Measurements from ENCODE around the gene TCN2. TPM values are rescaled to one million over a fixed set of nuclear protein-coding genes. Genes with fewer than 3 reads are reported as not detected.
A peak's percentile ranks its signal among the peaks of the same experiment; 100 is the strongest.
"Not testable (repeated sequence)": the region's sequence is repeated elsewhere in the genome, so short reads cannot be mapped to it uniquely, and the experiment has no call there.

The TCN2 gene
- total RNA-seq, 1 donor from 2014 or later = 3.5 TPM

DNA sequence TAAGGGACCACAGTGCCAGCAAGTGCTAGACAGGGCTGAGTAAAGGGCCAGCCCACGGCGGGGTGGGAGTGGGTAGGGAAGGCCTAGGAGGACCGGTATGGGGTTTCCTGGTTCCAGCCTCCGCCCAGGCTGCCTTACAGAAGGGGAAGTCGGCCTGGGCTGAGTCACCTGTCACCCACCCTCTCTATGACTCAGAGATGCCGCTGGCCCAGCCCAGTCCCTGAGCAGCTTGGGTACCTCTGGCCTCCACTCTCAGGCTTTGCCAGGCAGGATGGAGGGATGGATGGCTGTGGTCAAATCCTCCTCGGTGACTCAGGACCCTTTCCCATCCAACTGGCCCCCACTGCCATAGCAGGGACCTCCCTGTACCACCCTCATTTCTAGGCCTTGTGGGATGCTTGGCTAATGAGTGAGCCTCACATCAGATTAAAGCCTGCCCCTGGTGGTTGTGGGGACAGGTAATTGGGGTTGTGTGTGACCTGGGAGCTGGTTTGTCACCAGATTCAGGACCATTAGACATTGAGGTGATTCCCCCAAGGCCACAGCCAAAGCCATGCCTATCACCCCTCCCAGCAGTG is 42.5 kb downstream of the TCN2 start:
- ATAC-seq = peak; percentile 98

DNA sequence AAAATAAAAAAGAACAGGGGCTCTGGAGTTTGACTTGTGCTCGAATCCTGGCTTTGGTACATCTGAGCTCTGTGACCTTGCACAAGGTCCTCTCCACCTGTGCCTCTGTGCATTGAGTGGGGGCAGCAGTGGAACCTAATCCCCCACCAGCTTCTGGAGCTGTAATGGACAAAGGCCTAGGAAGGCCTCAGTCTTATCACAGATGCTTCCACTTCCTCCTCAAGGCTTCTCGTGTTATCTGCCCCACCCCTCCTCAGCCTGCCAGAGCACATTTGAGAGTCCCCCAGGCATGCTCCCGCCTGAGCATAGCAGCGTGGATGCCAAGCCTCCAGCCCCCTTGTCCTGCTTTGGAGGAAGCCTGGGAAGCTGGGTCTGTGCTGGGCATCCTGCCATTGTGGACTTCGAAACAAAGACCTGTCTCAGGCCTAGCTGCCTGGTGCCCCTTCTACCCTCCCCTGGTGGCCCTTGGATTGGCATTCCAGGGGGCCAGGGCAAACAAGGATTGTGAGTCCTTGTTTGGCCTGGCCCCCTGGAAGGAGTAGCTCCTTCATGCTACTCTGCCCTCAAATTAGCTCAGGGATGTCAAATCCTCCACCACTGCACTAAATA is 43.6 kb downstream of the TCN2 start:
- ATAC-seq = no peak

DNA sequence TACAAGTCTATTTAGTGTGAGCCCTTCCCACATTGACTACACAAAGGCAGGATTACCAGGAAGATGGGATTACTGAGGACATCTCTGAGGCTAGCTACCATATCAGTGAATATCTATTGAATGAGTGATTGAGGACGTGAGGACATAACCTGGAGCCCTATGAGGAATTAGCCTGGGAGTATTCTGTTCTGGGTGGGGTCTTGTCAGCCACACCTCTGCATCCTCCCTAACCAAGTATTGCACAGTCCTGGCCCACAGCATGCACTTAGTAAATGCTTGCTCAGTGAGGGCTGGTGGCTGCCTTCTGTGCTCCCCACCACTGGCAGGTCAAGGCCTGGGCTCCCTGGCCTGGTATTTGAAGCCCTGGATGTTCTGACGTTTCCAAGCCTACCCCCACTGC is 45.9 kb downstream of the TCN2 start:
- no peak for ATAC-seq

DNA sequence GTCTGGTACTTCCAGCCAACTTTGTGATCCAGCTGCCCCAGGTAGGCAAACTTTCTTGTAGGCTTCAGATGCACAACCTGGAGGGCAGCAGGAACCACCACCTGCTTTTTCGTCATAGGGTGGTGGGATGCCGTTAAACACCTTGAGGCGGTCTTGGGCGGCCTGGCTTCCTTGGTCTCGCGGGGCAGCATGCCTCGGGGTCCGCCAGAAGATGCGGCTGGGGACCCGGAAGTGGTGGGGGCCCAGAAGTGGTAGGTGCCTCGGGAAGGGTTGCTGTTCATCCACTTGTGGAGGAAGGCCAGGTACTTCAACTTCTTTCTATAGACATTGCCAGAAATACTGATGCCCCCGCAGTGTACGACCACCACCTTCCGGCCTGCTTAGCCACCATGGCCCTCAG is 47.4 kb downstream of the TCN2 start:
- ATAC-seq = no peak

DNA sequence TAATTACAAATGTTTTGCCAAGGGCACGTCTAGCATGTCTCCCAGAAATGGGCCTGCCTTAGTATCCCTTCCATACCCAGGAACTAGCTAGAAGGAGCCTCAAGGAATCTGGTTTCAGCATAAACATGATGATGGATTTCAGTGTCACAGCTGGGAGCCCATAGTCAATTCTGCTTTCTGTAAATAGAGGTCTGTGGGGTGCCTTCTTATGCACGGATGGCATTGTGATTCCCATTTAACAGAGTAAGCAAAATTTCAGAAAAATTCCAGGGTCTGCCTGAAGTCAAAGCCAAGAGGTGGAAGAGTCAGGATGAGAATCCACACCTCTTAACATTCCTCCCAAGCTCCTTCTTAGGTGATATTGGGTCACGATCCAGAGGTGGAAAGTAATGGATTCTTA is 48.6 kb downstream of the TCN2 start:
- ATAC-seq = no peak

DNA sequence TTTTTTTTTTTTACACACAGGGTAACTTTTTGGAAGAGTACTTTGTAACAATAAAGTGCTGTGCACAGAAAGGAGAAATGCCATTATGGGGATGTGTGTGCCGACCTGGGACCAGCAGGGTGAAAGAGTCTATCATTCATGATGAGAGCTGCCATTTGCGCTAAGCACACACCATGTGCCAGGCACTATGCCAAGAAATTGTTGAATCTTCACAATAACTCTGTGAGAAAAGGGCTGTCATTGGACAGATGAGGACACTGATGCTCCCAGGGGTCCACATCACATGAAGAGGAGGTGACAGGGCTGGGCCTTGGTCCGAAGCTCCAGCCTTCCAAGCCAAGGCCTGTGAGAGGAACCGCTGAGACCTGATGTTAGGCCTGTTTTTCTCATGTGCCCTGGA is 55.1 kb downstream of the TCN2 start:
- no peak for ATAC-seq

DNA sequence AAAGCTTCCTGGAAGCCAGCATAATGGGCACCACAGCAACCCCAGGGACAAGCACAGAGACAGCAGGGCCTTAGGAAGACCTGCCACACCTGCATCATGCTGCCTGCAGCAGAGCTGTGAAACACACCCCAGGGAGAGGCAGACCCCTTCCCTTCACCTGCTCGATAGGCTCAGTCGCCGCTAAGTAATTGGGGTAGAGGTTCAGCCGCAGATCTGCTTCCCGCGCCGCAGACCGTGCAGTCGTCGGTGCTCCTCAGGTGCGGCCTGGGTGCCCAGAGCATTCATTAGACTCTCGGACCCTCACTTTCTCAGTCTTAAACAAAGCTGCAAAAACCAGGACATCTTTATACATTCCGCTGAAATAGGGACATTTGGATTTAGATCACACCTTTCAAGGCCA is 57.8 kb downstream of the TCN2 start:
- no peak for ATAC-seq

DNA sequence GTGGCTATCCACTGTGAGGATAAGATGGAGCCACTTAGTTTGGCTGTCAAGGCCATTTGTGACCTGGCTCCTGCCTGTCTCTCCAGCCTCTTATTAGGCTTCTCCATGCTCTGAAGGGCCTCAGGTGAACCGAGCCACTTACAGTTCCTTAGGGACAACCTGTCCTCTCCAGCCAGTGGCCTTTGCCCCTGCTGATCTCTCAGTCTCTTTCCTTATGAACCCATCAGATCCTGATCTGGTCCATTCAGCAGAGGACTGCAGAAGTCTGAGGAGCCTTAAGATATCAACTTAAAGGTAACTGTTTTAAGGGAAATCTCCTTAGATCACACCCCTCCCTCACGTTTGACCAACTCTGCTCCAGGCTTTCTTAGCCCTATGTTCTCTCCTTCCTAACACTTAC is 58.3 kb downstream of the TCN2 start:
- no peak for ATAC-seq

DNA sequence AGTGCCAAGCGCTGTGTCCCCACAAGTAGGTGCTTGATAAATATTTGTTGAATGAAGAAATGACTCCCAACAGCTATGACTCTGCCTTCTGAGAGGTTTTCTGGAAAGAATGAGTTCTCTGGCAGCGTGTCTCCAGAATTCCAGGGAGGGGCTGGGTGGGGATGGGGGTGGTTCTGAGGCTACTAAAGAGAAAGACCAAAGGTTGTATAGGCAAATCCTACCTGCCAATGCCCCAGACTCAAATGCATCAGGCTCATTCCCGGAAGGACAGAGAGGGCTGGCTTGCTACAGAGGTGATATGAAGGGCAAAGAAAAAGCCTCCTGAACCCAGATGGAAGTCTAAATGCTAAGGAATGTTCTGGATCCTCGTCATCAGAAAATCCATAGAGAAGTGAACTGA is 58.8 kb downstream of the TCN2 start:
- no peak for ATAC-seq

DNA sequence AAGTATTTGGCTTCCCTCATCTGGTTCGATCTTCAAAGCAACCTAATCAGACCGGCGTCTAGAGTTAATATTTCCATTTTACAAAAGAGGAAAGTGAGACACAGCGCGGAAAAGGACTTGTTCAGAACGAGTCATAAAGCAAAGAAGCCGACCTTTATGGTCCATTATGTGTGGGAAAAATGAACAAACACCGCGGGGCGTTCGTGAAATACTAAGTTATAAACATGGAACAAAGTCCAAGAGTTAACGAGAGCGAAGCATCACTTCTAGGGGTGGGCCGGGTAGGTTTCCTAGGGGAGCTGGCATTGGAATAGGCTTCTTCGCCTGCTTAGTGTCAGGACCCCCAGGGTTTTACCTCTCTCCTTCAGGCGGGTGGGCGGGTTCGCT is 60.1 kb downstream of the TCN2 start:
- ATAC-seq = no peak

DNA sequence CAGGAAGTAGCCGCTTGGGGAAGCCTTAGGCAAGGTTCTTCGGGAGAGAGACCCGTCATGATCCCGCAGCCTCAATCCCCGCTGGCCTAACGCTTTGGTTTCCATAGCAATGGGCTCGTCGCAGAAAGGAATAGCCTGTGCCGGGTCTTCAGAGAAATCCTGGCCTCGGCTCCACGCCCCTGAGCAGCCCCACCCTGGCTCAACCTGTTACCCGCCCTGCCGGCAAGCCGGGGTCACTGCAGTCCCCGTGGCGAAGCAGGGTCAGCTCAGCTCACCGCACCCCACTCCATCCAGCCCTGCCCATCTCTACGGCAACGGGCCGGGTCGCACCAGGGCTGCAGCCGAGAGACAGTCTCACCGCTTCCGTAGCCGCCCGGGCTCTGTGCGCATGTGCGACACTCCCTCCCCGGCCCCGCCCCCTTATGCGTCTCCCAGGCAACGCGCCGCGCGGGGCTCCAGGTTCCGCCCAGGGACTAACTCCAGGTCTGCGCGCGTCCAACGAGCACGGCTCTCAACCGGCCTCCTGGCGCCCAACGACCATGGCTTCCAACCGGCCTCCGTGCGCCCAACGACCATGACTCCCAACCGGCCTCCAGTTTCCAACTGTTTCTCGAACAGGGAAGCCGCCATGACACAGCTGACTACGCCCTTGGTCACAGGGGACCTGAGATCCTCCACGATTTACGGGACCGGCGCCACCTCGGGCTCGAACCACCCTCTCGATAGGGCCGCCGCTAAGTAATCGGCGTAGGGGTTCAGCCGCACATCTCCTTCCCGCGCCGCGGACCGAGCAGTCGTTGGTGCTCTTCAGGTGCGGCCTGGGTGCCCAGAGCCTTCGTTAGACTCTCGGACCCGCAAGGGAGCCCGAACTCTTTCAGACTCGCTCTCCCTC is 60.8 kb downstream of the TCN2 start, which contains the start of gene DUSP18:
Gene DUSP18 (minus strand): TSS at position 382 of the 892 bp plus-strand sequence. CDS start 3,872 bp downstream, outside the sequence.
- ATAC-seq = peak; percentile 96

DNA sequence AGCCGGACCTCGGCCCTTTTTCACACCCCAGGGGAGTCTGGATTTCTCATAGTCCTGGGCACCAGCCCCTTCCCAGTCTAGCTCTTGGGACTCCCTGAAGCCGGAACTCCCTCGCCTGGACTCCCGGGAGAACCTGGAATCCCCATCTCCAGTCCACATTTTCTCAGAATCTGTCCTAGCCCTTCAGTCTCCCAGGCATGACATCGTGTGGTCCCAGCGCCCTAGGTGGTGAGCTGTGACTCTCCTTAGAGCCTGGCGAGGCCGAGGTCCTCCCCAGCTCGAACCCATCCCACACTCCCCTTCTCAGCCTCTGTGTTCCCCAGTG is 61.4 kb downstream of the TCN2 start:
- ATAC-seq = no peak

DNA sequence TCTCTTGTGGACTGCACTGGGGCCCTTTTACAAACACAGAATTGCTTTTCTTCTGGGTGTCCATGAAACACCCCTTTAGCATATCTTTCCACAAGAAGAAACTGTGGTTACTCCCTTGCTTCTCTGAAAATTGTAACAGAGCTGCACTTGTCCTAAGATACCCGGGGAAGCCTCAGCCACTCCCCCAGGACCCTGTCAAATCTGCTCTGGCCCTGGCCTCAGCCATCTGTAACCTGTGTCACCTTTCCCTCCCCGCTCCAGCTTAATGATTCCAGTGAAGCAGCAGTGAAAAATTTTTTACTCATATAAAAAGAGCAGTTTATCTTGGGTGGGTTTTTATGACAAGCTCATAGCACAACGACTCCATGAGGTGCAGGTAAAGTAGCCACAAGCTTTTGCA is 64.1 kb downstream of the TCN2 start:
- no peak for ATAC-seq

DNA sequence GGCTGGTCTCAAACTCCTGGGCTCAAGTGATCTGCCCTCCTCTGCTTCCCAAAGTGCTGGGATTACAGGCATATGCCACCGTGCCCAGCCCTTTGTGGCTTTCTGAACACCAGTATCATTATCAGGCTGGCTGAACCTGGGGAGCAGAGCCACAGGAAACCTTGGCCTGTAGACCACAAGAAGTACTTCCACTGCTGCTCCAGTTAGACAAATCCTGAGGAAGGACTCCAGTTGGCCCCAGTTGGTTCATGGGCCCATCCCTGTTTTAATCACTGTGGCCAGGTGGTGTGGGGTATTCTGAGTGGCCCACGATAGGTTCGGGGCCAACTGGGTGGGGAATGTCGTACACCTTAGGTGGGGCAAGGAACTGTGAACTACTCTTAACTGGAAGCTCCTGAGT is 66.2 kb downstream of the TCN2 start:
- ATAC-seq = no peak

DNA sequence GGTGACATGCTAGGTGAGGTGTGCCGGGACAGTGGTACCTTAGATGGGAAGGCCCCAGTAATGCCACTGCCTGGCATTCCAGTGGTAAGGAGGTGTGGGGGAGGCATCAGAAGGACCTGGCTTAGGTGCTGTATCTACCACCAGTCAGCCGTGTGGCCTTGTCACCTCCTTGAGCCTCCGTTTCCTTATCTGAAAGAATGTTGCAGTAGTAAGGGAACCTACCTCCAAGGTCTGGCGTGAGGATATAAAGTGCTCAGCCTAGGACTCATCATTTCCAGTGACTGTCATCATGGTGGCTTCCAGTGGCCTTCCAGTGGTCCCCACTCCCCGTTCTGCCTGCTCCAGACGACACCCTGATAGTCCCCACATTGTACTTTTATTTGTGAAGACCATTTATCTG is 67.5 kb downstream of the TCN2 start:
- no peak for ATAC-seq

DNA sequence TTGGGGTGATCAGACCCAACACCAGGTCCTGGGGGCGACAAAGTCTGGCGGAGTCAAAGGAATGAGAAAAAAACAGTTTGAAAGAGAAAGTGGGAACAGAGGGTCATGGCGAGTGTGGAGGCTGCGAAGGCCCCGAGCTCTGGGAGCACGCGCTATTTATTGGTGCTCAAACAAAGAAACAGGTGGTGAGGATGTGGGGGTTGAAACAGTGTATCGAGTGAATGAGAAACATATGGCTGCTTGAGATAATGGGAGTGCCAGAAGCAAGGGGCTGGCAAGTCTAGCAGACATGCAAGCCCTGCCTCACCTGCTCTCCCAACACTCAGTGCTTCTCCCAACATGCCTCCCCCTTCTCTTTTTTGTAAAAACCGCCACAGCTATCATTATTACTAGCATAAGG is 68.5 kb downstream of the TCN2 start:
- no peak for ATAC-seq

DNA sequence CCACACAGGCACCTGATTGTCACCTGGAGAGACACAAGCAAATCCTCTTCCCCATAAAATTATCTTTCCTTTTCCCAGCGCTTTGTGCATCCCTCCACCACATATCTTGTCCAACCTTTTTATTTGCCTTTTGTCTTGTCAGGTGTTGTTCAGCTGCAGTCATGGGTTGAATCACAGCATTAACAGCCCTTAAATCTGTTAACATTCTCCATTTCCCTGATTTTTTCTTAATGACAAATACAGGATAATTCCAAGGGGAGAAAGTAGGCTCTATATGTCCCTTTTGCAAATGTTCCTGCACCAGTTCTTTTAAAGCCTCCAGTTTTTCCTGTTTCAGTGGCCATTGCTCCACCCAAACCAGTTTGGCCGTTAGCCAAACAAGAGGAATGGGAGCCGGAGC is 69.6 kb downstream of the TCN2 start:
- ATAC-seq = not testable (repeated sequence)

Other genes starting within 250 kb of the TCN2 start
- gene RNF215, start 219.8 kb upstream of the TCN2 start, total RNA-seq = 4.8 TPM
- 19.9 TPM for gene SEC14L2, start 210.2 kb upstream of the TCN2 start, total RNA-seq
- gene MTFP1, start 181.4 kb upstream of the TCN2 start, total RNA-seq = 14.1 TPM
- gene SEC14L3, start 135.2 kb upstream of the TCN2 start, total RNA-seq = not detected
- gene SEC14L4, start 101.5 kb upstream of the TCN2 start, total RNA-seq = not detected
- gene SEC14L6, start 60.4 kb upstream of the TCN2 start, total RNA-seq = not detected
- gene GAL3ST1, start 32.5 kb upstream of the TCN2 start, total RNA-seq = not detected
- gene PES1, start 15.3 kb upstream of the TCN2 start, total RNA-seq = 55.8 TPM
- 2.0 TPM for gene SLC35E4, start 28.6 kb downstream of the TCN2 start, total RNA-seq
- 10.4 TPM for gene DUSP18, start 60.7 kb downstream of the TCN2 start, total RNA-seq
- 3.0 TPM for gene OSBP2, start 87.7 kb downstream of the TCN2 start, total RNA-seq

Measured in esophagus mucosa (tissue), 1 donor.